ENCODE results near the gene GOLGA1. TPM values are rescaled to one million over a fixed set of nuclear protein-coding genes. Genes with fewer than 3 reads are reported as not detected.
A peak's percentile ranks its signal among the peaks of the same experiment; 100 is the strongest.
"Not testable (repeated sequence)": the region's sequence is repeated elsewhere in the genome, so short reads cannot be mapped to it uniquely, and the experiment has no call there.

Gene GOLGA1
- total RNA-seq, 1 experiment from 2014 or later = 17.2 TPM

DNA sequence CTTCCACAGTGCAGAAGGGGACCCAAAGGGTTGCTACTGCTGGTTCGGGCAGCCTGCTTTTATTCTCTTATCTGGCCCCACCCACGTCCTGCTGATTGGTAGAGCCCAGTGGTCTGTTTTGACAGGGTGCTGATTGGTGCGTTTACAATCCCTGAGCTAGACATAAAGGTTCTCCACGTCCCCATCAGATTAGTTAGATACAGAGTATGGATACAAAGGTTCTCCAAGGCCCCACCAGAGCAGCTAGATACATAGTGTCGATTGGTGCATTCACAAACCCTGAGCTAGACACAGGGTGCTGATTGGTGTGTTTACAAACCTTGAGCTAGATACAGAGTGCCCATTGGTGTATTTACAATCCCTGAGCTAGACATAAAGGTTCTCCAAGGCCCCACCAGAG is 102.8 kb downstream of the GOLGA1 start:
- not testable (repeated sequence) for DNase-seq (ENCODE audit: low read depth)

DNA sequence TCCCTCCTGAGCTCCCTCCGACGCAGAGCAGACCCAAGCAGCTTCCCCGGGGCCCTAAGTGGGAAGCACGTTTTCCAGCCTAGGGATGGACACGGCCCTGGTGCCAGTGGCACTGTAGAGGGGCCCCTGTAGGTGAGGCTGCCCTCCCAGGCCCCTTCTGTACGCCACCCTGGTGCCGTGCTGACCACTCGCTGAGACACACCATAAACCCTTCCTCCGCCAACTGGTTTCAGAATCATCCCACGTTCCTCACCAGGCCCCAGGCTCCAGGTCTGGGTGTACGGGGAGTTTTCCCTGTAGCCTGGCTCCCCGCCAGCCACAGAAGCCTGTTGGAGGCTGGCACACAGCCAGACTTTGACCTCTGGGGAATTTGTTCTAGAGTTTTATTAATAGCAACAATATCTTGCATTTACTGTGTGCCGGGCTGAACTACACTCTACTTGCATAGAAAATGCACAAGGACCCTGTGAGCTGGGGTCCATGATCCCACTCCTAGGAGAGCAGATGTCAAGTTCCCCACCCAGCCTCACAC is 105.8 kb downstream of the GOLGA1 start:
- peak; percentile 77 for DNase-seq (ENCODE audit: low read depth)

DNA sequence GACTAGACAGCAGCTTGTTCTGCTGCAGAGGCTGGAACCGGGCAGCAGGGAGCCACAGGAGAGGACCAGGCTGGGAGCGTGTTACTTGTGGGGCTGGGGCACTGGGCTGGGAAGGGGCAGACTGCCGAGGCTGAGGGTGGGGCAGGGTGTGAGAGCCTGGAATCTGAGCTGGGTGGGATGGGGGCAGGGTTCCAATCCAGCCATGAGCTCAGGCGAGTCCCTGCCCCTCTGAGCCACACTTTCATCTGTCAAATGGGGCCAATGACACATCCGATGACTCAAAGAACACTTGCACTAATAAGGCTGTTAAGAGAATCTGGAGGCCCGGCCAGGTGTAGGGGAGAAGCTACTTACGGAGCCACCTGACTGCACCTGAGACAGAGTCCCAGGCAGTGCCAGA is 106.3 kb downstream of the GOLGA1 start:
- peak; percentile 94 for DNase-seq (ENCODE audit: low read depth)

DNA sequence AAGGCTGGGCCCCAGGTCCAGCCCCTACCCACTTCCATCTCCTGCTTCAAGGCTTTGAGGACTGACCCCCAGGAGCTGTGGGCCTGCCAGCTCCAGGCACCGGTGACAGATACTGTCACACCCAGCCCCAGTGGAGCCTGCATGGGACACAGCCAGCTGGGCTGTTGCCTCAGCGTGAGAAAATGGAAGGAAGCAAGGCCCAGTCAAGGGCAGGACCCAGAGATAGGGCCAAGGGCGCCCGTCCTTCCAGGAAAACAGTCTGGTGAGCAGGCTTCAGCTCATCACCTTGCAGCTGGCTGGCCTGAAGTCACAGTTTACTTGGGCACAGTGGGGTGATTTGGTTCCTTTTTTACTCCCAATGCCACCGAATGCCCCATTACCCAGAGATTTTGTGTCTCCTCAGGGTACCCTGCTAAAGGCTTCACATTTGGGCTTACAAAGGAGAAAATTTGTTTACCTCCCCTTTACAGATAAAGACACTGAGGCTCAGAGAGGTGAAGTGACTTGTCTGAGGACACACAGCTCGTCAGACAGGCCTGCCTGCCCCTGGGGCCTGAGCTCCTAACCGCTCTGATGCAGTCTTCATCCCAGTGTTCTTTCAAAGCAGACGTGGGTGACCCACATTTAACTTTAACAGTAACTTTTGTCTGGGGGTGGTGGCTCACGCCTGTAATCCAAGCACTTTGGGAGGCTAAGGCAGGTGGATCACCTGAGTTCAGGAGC is 109.1 kb downstream of the GOLGA1 start:
- no peak for DNase-seq (ENCODE audit: low read depth)

DNA sequence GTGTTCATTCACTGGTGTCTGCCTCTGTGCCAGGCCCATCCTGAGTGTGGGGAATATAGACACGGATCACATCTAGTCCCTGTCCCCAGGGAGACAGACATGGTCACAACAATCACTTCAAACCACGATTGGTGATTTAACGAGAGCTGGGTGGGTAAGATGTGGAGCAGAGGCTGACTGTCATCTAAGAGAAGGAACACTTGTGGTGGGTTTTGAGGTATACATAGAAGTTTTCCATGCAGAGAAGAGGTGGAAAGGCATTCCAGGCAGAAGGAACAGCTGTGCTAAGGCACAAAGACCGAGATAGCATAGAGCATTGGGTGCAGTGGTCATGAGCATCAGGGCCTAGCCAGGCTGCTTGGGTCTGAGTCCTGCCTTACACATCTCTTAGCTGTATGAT is 110.3 kb downstream of the GOLGA1 start:
- no peak for DNase-seq (ENCODE audit: low read depth)

DNA sequence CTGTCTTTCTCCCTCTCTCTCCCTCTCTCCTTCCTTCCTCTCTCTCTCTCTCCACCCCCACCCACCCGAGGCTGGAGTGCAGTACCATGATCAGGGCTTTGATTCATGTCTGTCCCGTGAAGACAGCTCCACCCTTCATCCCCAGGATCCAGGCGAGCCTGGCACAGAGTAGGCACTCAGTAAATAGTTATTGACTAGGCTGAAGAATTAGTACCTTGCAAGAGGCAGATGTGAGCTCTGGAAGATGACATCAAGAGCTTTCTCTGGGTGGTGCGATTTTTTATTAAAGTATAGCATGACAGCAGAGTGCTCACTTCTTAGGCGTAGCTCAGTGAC is 111.6 kb downstream of the GOLGA1 start:
- DNase-seq (ENCODE audit: low read depth) = no peak

DNA sequence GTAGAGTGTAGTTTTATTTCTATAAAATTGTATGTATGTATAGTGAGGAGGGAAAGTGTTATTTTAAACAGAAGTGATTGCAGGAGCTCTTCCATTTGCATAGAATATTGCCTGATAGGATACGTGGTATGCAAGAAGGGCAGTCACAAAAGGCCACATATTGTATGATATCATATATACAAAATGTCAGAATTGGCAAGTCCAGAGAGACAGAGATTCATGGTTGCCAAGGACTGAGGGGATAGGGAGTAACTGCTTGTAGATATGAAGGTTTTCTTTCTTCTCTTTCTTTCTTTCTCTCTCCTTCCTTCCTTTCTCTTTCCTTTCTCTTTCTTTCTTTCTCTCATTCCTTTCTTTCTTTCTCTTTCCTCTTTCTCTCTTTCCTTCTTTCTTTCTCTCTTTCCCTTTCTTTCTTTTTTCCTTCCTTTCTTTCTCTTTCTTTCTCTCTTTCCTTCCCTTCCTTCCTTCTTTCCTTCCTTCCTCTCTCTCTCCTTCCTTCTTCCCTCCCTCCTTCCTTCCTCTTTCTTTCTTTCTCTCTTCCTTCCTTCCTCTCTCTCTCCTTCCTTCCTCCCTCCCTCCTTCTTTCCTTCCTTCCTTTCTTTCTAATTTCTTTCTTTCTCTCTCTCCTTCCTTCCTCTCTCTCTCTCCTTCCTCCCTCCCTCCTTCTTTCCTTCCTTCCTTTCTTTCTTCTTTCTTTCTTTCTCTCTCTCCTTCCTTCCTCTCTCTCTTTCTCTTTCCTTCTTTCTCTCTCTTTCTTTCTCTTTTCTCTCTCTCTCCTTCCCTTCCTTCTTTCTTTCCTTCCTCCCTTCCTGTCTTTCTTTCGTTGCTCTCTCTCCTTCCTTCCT is 112.2 kb downstream of the GOLGA1 start:
- no peak for DNase-seq (ENCODE audit: low read depth)

Other genes starting within 250 kb of the GOLGA1 start
- gene NR6A1, start 169.8 kb downstream of the GOLGA1 start, total RNA-seq (2014; rRNA removed; shearing (Covaris generic)) = 1.3 and 5.1 TPM in 2 replicates
- gene OLFML2A, start 163.9 kb downstream of the GOLGA1 start, total RNA-seq (2014; rRNA removed; shearing (Covaris generic)) = 3.9 and 5.7 TPM in 2 replicates
- 0.12 TPM in 1 of 2 replicates, not detected in the other for gene WDR38, start 87.6 kb downstream of the GOLGA1 start, total RNA-seq (2014; rRNA removed; shearing (Covaris generic))
- 4,733 and 5,328 TPM in 2 replicates for gene RPL35, start 79.1 kb downstream of the GOLGA1 start, total RNA-seq (2014; rRNA removed; shearing (Covaris generic))
- 52.8 and 81.8 TPM in 2 replicates for gene ARPC5L, start 79.0 kb downstream of the GOLGA1 start, total RNA-seq (2014; rRNA removed; shearing (Covaris generic))
- 4.9 and 10.8 TPM in 2 replicates for gene SCAI, start 202.4 kb upstream of the GOLGA1 start, total RNA-seq (2014; rRNA removed; shearing (Covaris generic))
- 59.9 and 67.7 TPM in 2 replicates for gene PPP6C, start 248.7 kb upstream of the GOLGA1 start, total RNA-seq (2014; rRNA removed; shearing (Covaris generic))

All from Daoy (cell line).